Lower lobe of right lung (tissue), 2 donors: ENCODE measurements around the gene WDR1. TPM values are rescaled to one million over a fixed set of nuclear protein-coding genes. Genes with fewer than 3 reads are reported as not detected.
A peak's percentile ranks its signal among the peaks of the same experiment; 100 is the strongest.

Experiments
- ATAC-seq, 2 donors: fragments of 200-7000 bp; cut with Tn5 transposase; one replicate each; pipeline ENCODE4 v1.9.1; 2020 to 2022; ENCODE audit warnings: mild to moderate bottlenecking in 2 of 2, moderate library complexity in 2 of 2
- DNase-seq: peaks from one replicate; pipeline ENCODE4 v3.0.0-alpha.2; 2020
- H3K27ac ChIP-seq: fragments of 200-600 bp; one replicate; pipeline ENCODE4 v1.8.0; 2022
- H3K27me3 ChIP-seq: fragments of 200-600 bp; one replicate; pipeline ENCODE4 v1.8.0; 2022; ENCODE audit warnings: low read depth
- H3K36me3 ChIP-seq: fragments of 200-600 bp; one replicate; pipeline ENCODE4 v1.8.0; 2022; ENCODE audit warnings: mild to moderate bottlenecking
- H3K4me1 ChIP-seq: fragments of 200-600 bp; one replicate; pipeline ENCODE4 v1.8.0; 2022
- H3K4me3 ChIP-seq: fragments of 200-600 bp; one replicate; pipeline ENCODE4 v1.8.0; 2022; ENCODE audit warnings: mild to moderate bottlenecking
- H3K9me3 ChIP-seq: fragments of 200-600 bp; one replicate; pipeline ENCODE4 v1.8.0; 2022
- CTCF ChIP-seq: fragments of 200-600 bp; IDR thresholded peaks from one replicate; pipeline ENCODE4 v1.8.0; 2022; ENCODE audit warnings: antibody characterized with exemption, mild to moderate bottlenecking
- intact Hi-C: fragments of 100-400 bp; cut with DNase I; formaldehyde crosslinking; loops from one replicate; pipeline ENCODE4 v1.11.0; 2022
- total RNA-seq: library from RNA; stranded (reverse); fragmentation: NEBNext Ultra II Directional; extraction: Animal tissue kit (Norgen Biotek cat#: 25700); gene quantifications from one replicate; pipeline ENCODE4 v1.2.1, GENCODE V29; 2021
- donor health status: DM: no; HTN: yes; CAD: no; lungs with severe emphysema.

Gene WDR1
- total RNA-seq, 1 donor from 2014 or later, result 233 TPM

- ATAC-seq (no peak), DNase-seq (no peak)
- H3K27me3 ChIP-seq, result no peaks in the 10 kb centered on the region
- no peaks in the 10 kb centered on the region for H3K9me3 ChIP-seq
- H3K36me3 ChIP-seq, result peaks cover 60% of the 10 kb centered on the region
- peak overlapping the region; percentile 67 for H3K27ac ChIP-seq
- TF ChIP-seq CTCF, result no peak
- peaks cover 85% of the 10 kb centered on the region for H3K4me1 ChIP-seq
- no peak overlapping the region for H3K4me3 ChIP-seq
- intact Hi-C loops, result no loop called here
These were observed 10.7 kb downstream of the WDR1 start for GRCh38 chr4:10105920-10106319.

- no peaks in the 10 kb centered on the region for H3K9me3 ChIP-seq
- DNase-seq (no peak), ATAC-seq (peak in 1 of 2 donors; percentile 40)
- H3K4me1 ChIP-seq, result peaks cover 85% of the 10 kb centered on the region
- TF ChIP-seq CTCF, result no peak
- H3K27me3 ChIP-seq, result no peaks in the 10 kb centered on the region
- peak overlapping the region; percentile 67 for H3K27ac ChIP-seq
- intact Hi-C loops, result no loop called here
- no peak overlapping the region for H3K4me3 ChIP-seq
- H3K36me3 ChIP-seq, result peaks cover 59% of the 10 kb centered on the region
These were observed 11.2 kb downstream of the WDR1 start for GRCh38 chr4:10105421-10105820.

GRCh38 chr4:10104991-10105276 is 11.7 kb downstream of the WDR1 start:
- peaks cover 80% of the 10 kb centered on the region for H3K4me1 ChIP-seq
- no peak overlapping the region for H3K4me3 ChIP-seq
- no peaks in the 10 kb centered on the region for H3K27me3 ChIP-seq
- H3K9me3 ChIP-seq, result no peaks in the 10 kb centered on the region
- intact Hi-C loops, result no loop called here
- H3K27ac ChIP-seq, result peak overlapping the region; percentile 14
- no peak for TF ChIP-seq CTCF
- H3K36me3 ChIP-seq, result peaks cover 59% of the 10 kb centered on the region
- DNase-seq (no peak), ATAC-seq (no peak)

GRCh38 chr4:10104211-10104990 is 12.2 kb downstream of the WDR1 start:
- intact Hi-C loops, result no loop called here
- H3K9me3 ChIP-seq, result no peaks in the 10 kb centered on the region
- no peak overlapping the region for H3K4me3 ChIP-seq
- no peaks in the 10 kb centered on the region for H3K27me3 ChIP-seq
- DNase-seq (no peak), ATAC-seq (no peak)
- H3K27ac ChIP-seq, result peak overlapping the region; percentile 14
- H3K36me3 ChIP-seq, result peaks cover 61% of the 10 kb centered on the region
- peaks cover 75% of the 10 kb centered on the region for H3K4me1 ChIP-seq
- no peak for TF ChIP-seq CTCF

GRCh38 chr4:10102474-10103332 is 13.9 kb downstream of the WDR1 start:
- H3K27me3 ChIP-seq, result no peaks in the 10 kb centered on the region
- no peak for DNase-seq
- intact Hi-C loops, result no loop called here
- H3K4me3 ChIP-seq, result no peak overlapping the region
- H3K4me1 ChIP-seq, result peaks cover 62% of the 10 kb centered on the region
- peaks cover 62% of the 10 kb centered on the region for H3K36me3 ChIP-seq
- no peak for ATAC-seq
- no peak overlapping the region for H3K27ac ChIP-seq
- TF ChIP-seq CTCF, result no peak
- no peaks in the 10 kb centered on the region for H3K9me3 ChIP-seq
